NT2/D1 (cell line): ENCODE data around the gene CPM.

Experiments
- SUZ12 ChIP-seq: IDR thresholded peaks from 2 replicates; pipeline ENCODE4 v1.6.1; 2011; ENCODE audit not compliant: insufficient read length, insufficient read depth; ENCODE audit errors: extremely low read depth
- YY1 ChIP-seq: IDR thresholded peaks from 2 replicates; pipeline ENCODE4 v1.6.1; 2011; ENCODE audit not compliant: insufficient read length, insufficient read depth

GRCh38 chr12:68944296-68945076, 11.5 kb upstream of the CPM start:
- TF ChIP-seq YY1 (no peak), SUZ12 (no peak)
